ENCODE data around the gene PLD1.

DNA sequence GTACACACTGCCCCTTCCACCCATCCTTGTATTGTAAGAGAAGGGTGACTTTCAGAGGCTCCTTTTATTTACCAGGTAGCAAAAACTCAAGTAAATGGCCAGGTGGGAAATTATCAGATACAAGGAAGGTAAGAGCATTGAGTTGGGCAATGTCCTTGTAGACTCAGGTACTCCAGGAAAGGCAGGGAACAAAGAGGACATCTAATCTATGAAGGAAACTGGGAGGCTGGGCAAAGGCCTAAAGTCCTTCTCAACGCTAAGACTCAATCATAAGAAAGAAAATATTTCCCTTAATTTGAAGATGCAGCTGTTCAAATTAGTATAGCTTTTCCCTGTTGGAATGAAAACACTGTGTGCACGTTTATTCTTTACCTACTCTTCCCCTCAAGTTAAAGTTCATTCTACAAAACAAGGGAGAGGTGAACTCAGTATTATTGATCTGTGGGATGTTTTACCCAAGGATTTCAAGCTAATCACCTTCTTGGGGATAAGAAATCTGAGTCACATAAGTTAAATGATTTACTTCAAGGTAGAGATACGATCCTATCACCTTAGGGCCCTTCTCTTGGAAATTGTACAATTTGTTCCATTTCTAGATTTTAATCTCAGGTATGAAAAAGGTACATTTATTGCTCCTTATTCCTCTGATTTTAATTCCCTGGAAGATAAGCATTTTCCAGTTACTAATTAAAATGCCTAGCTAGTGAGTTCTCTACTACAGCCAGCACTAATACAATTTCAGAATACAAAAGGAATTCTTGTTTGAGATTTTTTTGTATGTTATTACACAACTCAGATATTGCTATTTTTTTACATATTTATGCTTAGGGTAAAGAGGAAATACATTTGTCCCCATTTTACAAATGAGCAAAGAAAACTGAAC is 80.6 kb downstream of the PLD1 start:
- TF ChIP-seq NRF1 (IDR thresholded peaks at IDR 0.05; ENCODE audit: low read depth, low read length), result no peak
- no peak for TF ChIP-seq KDM1A (IDR thresholded peaks at IDR 0.05; ENCODE audit: borderline replicate concordance, low read length)
- no peak for TF ChIP-seq EZH2 (IDR thresholded peaks at IDR 0.05; ENCODE audit: low read depth, low read length, severe bottlenecking)
- TF ChIP-seq CEBPB (IDR thresholded peaks at IDR 0.05; ENCODE audit: low read depth, low read length), result no peak

All from H1 (cell line).